Measurements from ENCODE around the gene BCKDHB.

BCKDHB gene

DNA sequence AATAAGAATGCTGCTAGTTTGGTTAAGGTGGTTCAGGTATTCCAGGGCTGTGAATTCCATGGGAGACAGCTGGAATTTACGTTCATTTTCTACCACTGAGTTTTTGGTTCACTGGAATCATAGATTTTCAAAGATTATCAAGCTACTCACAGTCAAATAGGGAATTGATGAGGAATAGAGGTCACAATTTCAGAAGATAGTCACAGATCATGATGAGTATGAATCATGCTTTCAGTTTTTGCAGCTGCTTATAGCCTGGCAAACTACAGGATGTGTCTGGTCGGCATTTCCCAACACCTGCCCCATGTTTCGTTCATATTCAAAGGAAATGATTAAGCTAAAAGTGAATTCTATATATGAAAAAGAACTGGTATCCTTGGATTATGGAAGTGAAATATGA is 58.7 kb downstream of the BCKDHB start:
- no peaks in the 10 kb centered on the region for H3K27me3 ChIP-seq
- H3K4me3 ChIP-seq (ENCODE audit: low read depth in 1 of 2, low read length in 1 of 2): no peak overlapping the region
- TF ChIP-seq, protein P1, sequence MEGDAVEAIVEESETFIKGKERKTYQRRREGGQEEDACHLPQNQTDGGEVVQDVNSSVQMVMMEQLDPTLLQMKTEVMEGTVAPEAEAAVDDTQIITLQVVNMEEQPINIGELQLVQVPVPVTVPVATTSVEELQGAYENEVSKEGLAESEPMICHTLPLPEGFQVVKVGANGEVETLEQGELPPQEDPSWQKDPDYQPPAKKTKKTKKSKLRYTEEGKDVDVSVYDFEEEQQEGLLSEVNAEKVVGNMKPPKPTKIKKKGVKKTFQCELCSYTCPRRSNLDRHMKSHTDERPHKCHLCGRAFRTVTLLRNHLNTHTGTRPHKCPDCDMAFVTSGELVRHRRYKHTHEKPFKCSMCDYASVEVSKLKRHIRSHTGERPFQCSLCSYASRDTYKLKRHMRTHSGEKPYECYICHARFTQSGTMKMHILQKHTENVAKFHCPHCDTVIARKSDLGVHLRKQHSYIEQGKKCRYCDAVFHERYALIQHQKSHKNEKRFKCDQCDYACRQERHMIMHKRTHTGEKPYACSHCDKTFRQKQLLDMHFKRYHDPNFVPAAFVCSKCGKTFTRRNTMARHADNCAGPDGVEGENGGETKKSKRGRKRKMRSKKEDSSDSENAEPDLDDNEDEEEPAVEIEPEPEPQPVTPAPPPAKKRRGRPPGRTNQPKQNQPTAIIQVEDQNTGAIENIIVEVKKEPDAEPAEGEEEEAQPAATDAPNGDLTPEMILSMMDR (IDR thresholded peaks at IDR 0.05): no peak
- H3K9me3 ChIP-seq: no peaks in the 10 kb centered on the region
- H3K36me3 ChIP-seq: no peaks in the 10 kb centered on the region
- H3K27ac ChIP-seq: peak overlapping the region; percentile 71
- H3K4me1 ChIP-seq (ENCODE audit: control insufficient read depth in 1 of 2, insufficient read depth in 1 of 2, low read depth in 1 of 2, low read length in 1 of 2): peaks cover 20 to 24% of the 10 kb centered on the region in 2 experiments

DNA sequence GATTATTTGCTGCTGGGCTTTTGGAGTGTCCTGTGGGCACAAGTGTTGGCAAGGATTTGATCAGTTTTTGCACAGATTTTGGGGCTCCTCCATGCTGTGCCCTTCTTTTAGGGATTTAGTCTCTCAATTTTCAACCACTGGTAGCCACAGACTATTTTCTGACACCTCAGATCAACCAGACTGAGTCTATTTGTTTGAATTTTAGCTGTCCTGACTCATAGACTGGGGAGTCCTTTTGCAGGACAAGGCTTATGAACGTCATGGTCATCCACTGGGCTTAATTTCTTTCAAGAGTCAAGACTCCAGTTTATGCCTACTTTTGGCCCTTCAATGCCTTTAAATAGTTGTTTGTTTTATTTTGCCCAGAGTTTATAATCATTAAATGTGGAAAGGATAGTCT is 59.3 kb downstream of the BCKDHB start:
- Histone ChIP-seq H3K27ac (peak overlapping the region; percentile 71), H3K4me1 (ENCODE audit: control insufficient read depth in 1 of 2, insufficient read depth in 1 of 2, low read depth in 1 of 2, low read length in 1 of 2) (peaks cover 20 to 24% of the 10 kb centered on the region in 2 experiments), H3K4me3 (ENCODE audit: low read depth in 1 of 2, low read length in 1 of 2) (no peak overlapping the region), H3K9me3 (no peaks in the 10 kb centered on the region), H3K36me3 (no peaks in the 10 kb centered on the region), H3K27me3 (no peaks in the 10 kb centered on the region)
- TF ChIP-seq, protein P1 (IDR thresholded peaks at IDR 0.05): no peak

DNA sequence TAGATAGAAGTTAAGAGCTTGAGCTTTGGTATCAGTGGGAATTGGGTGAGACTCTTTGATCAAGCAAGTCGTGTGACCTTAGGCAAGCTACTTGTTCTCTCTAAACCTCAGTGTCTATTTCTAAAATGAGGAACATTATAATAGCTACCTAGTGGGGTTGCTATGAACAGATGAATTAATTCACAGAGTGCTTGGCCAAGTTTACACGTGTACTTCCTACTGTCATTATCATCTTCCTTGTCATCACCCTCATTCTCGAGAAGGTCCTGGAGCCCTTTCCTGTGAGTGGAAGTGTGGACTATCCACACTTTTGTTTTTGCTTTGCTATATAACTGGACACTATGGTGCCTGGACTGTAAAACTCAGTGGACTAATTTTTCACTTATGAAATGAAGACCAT is 64.0 kb downstream of the BCKDHB start:
- Histone ChIP-seq H3K4me1 (ENCODE audit: control insufficient read depth in 1 of 2, insufficient read depth in 1 of 2, low read depth in 1 of 2, low read length in 1 of 2) (peaks cover 4 to 5% of the 10 kb centered on the region in 2 experiments), H3K36me3 (no peaks in the 10 kb centered on the region), H3K27me3 (no peaks in the 10 kb centered on the region), H3K4me3 (ENCODE audit: low read depth in 1 of 2, low read length in 1 of 2) (no peak overlapping the region), H3K27ac (no peak overlapping the region), H3K9me3 (no peaks in the 10 kb centered on the region)
- TF ChIP-seq, protein P1 (IDR thresholded peaks at IDR 0.05): no peak

DNA sequence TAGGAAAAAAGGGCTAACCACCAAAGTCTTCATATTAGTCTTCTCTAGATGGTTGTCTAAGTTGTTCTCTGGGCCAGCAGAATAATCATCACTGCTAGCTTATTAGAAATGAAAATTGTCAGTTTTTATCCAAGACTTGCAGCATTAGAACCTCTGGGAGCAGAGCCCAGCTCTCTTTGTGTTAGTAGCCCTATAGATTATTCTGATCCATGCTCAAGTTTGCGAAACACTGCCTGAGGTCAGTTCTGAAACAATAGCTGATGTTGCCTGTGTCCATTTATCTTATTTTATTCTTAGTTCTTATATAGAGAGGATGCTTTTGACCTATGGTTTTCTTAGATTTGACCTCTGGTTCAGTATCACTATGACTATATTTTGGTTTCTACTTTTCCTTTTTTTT is 66.9 kb downstream of the BCKDHB start:
- no peak overlapping the region for H3K27ac ChIP-seq
- H3K4me3 ChIP-seq (ENCODE audit: low read depth in 1 of 2, low read length in 1 of 2): no peak overlapping the region
- TF ChIP-seq, protein P1 (IDR thresholded peaks at IDR 0.05): no peak
- no peaks in the 10 kb centered on the region for H3K27me3 ChIP-seq
- no peaks in the 10 kb centered on the region for H3K36me3 ChIP-seq
- H3K4me1 ChIP-seq (ENCODE audit: control insufficient read depth in 1 of 2, insufficient read depth in 1 of 2, low read depth in 1 of 2, low read length in 1 of 2): no peaks in the 10 kb centered on the region
- H3K9me3 ChIP-seq: no peaks in the 10 kb centered on the region

DNA sequence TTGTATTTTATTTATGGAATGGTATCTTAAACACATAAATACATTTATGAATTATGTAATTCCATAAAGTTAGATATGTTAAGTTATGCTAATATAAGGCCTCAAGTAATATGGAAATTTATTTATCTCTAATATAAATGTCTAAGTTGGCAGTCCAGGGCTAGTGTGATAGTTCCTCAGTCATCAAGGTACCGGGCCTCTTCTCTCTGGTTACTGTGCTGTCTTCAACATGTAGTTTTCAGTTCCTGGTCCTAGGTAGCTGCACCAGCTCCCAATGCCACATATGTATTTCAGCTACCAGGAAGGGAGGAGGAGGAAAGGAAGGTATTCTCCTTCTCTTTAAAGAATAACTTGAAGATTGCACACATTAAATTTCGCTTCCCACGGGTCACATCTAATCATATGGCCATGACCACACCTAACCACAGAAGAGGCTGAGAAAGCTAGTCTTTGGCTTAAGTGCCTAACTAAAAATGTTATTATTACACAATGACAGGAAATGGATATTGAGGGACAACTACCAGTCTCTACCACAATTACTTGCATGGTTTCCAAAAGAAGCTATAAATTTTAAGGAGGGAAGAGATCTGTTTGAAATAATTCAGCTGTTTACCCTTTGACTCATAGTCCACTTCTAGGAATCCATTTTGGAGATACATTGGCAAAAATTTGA is 68.6 kb downstream of the BCKDHB start:
- no peak overlapping the region for H3K27ac ChIP-seq
- no peaks in the 10 kb centered on the region for H3K4me1 ChIP-seq (ENCODE audit: control insufficient read depth in 1 of 2, insufficient read depth in 1 of 2, low read depth in 1 of 2, low read length in 1 of 2)
- H3K4me3 ChIP-seq (ENCODE audit: low read depth in 1 of 2, low read length in 1 of 2): no peak overlapping the region
- TF ChIP-seq, protein P1 (IDR thresholded peaks at IDR 0.05): no peak
- no peaks in the 10 kb centered on the region for H3K9me3 ChIP-seq
- no peaks in the 10 kb centered on the region for H3K36me3 ChIP-seq
- no peaks in the 10 kb centered on the region for H3K27me3 ChIP-seq

All from neutrophil (primary cell).